ENCODE measurements around the gene HOXA6.

GRCh38 chr7:27168265-27168947 is 20.8 kb upstream of the HOXA6 start:
- TF ChIP-seq EZH2 (IDR thresholded peaks at IDR 0.05; ENCODE audit: borderline replicate concordance, low read length), result no peak
- no peak for TF ChIP-seq CTCF (IDR thresholded peaks at IDR 0.05; ENCODE audit: low read length)
